ENCODE data around the gene STUB1. TPM values are rescaled to one million over a fixed set of nuclear protein-coding genes. Genes with fewer than 3 reads are reported as not detected.

STUB1 gene
- total RNA-seq, 1 donor from 2014 or later, result 124 TPM

DNA sequence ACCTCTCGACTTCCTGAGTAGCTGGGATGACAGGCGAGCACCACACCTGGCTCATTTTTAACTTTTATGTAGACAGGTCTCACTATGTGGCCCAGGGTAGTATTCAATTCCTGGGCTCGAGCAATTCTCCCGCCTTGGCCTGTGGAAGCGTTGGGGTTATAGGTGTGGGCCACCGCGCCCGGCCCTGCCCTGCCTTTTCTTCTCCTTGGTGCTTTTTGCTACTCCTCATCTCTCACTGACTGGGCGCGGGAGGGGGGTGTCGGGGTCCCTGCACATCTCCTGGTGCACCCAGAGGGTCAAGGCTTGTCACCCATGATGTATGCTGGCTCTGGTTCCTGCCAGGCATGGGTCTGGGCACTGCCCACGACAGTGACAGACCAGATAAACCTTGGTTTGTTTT is 35.7 kb upstream of the STUB1 start:
- DNase-seq (ENCODE audit: extremely low spot score in 2 of 2), result no peak
- H3K9me3 ChIP-seq, result no peaks in the 10 kb centered on the region
- H3K36me3 ChIP-seq, result no peaks in the 10 kb centered on the region
- H3K27ac ChIP-seq, result no peak overlapping the region
- TF ChIP-seq POLR2A (IDR thresholded peaks at IDR 0.05), result no peak
- TF ChIP-seq, protein P1, sequence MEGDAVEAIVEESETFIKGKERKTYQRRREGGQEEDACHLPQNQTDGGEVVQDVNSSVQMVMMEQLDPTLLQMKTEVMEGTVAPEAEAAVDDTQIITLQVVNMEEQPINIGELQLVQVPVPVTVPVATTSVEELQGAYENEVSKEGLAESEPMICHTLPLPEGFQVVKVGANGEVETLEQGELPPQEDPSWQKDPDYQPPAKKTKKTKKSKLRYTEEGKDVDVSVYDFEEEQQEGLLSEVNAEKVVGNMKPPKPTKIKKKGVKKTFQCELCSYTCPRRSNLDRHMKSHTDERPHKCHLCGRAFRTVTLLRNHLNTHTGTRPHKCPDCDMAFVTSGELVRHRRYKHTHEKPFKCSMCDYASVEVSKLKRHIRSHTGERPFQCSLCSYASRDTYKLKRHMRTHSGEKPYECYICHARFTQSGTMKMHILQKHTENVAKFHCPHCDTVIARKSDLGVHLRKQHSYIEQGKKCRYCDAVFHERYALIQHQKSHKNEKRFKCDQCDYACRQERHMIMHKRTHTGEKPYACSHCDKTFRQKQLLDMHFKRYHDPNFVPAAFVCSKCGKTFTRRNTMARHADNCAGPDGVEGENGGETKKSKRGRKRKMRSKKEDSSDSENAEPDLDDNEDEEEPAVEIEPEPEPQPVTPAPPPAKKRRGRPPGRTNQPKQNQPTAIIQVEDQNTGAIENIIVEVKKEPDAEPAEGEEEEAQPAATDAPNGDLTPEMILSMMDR (IDR thresholded peaks at IDR 0.05), result no peak
- no peak for TF ChIP-seq POLR2AphosphoS5 (IDR thresholded peaks at IDR 0.05; ENCODE audit: insufficient read depth in 1 of 2, low read depth in 1 of 2)
- H3K27me3 ChIP-seq, result no peaks in the 10 kb centered on the region
- peaks cover 63% of the 10 kb centered on the region for H3K4me1 ChIP-seq
- intact Hi-C loops (cut with DNase I), result loop anchor here (10.0 kb wide), 1 partner anchor 260 kb away; the partner anchor contains the start of gene PGAP6
- no peak overlapping the region for H3K4me3 ChIP-seq

DNA sequence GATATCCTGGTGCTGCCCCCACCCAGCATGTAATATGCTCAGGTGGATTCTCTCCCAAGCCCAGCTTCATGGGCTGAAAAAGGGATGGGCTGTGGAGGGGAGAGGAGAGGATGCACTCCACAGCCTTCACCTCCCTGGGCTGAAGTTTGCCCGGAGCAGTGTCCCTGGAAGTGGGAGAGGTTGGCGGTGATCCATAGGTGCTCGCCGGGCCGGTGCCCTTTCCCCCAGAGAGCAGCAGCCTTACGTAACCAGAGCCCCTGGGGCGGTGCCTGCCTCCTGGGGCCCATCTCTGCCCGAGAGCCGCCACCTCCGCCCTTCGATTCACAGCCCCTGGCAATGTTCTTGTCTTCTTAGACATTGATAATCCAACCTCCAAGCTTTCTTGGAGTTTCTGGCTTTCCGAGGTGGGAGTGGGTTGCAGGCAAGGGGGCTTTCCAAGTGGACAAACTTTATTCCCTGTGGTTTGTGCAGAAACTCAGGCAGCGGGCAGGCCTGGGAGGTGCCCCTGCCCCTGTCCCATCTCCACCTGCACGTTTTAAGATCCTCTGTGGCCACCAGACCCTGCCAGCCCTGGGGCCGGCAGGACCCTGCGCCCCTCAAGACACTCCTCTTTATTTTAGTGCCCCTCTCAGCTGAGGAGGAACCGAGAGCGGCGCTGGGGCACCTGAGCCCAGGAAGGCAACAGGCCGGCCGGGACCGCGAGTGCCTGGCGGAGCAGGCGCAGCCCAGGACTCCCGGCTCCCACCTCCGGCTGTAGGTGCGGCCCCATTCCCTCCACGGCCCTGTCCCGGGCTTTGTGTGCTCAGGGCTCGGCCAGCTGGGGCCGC is 34.1 kb upstream of the STUB1 start:
- peaks cover 66% of the 10 kb centered on the region for H3K4me1 ChIP-seq
- H3K27me3 ChIP-seq, result no peaks in the 10 kb centered on the region
- no peak overlapping the region for H3K4me3 ChIP-seq
- no peaks in the 10 kb centered on the region for H3K36me3 ChIP-seq
- intact Hi-C loops (cut with DNase I), result loop anchor here (10.0 kb wide), 1 partner anchor 261 kb away; the partner anchor contains the start of gene PGAP6
- H3K9me3 ChIP-seq, result no peaks in the 10 kb centered on the region
- TF ChIP-seq, protein P1 (IDR thresholded peaks at IDR 0.05), result no peak
- TF ChIP-seq POLR2AphosphoS5 (IDR thresholded peaks at IDR 0.05; ENCODE audit: insufficient read depth in 1 of 2, low read depth in 1 of 2), result no peak
- no peak for TF ChIP-seq POLR2A (IDR thresholded peaks at IDR 0.05)
- no peak for DNase-seq (ENCODE audit: extremely low spot score in 2 of 2)
- no peak overlapping the region for H3K27ac ChIP-seq

DNA sequence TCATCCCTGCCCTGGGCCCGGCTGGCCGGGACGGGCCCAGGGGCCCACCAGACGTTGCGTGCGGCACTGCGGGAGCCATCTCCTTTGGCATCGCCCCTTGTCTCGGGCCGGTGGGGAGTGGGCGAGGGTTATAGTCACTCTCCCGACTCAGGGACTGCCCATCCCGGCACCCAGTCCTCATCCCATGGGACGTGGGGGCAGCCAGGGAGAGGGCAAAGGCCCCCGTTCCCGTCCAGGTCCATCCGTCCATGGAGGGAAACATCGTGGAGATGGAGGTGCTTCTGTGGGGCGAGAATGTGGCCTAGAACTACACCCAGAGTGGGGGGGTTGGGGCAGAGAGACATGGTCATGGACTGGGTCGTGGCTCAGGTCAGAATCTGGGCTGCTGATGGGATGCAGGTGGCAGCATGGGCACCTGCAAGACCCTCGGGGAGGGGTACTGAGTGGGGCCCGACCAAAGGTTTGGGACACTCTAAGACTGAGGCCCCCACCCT is 33.5 kb upstream of the STUB1 start:
- Histone ChIP-seq H3K9me3 (no peaks in the 10 kb centered on the region), H3K4me1 (peaks cover 60% of the 10 kb centered on the region), H3K4me3 (no peak overlapping the region), H3K27ac (no peak overlapping the region), H3K36me3 (no peaks in the 10 kb centered on the region), H3K27me3 (no peaks in the 10 kb centered on the region)
- intact Hi-C loops (cut with DNase I), result loop anchor here (10.0 kb wide), 1 partner anchor 262 kb away; the partner anchor contains the start of gene PGAP6
- DNase-seq (ENCODE audit: extremely low spot score in 2 of 2), result no peak
- TF ChIP-seq POLR2A (IDR thresholded peaks at IDR 0.05), result no peak
- TF ChIP-seq POLR2AphosphoS5 (IDR thresholded peaks at IDR 0.05; ENCODE audit: insufficient read depth in 1 of 2, low read depth in 1 of 2), result no peak
- TF ChIP-seq, protein P1 (IDR thresholded peaks at IDR 0.05), result no peak

DNA sequence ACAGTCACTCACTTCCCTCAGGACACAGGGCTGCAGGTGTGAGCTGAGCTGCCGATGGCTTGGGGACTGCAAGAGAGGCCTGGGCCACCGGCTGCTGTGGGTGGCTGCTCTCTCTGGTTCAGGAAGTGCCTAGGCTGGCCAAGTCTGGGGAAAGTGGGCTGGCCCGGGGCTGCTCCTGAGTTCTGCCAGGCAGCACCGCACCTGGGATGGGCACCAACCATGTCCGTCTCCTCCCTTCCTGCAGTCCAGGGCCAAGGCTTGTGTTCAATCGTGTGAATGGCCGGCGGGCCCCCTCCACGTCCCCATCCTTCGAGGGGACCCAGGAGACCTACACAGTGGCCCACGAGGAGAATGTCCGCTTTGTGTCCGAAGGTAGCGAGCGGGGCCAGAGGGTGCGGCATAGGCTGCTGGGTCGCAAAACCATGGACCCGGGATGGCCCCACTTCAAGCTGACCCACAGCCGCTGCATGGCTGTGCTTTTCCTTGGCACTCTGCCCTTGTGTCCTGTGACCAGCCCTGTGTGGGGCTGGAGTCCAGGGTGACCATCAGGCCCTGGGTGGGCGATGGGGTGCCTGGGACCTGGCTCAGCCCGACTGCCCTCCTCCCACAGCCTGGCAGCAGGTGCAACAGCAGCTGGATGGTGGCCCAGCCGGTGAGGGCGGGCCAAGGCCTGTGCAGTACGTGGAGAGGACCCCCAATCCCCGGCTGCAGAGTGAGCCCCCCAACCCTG is 32.9 kb upstream of the STUB1 start:
- Histone ChIP-seq H3K9me3 (no peaks in the 10 kb centered on the region), H3K27me3 (no peaks in the 10 kb centered on the region), H3K4me3 (no peak overlapping the region), H3K27ac (no peak overlapping the region), H3K36me3 (no peaks in the 10 kb centered on the region), H3K4me1 (peaks cover 59% of the 10 kb centered on the region)
- no peak for TF ChIP-seq POLR2AphosphoS5 (IDR thresholded peaks at IDR 0.05; ENCODE audit: insufficient read depth in 1 of 2, low read depth in 1 of 2)
- TF ChIP-seq POLR2A (IDR thresholded peaks at IDR 0.05), result no peak
- TF ChIP-seq, protein P1 (IDR thresholded peaks at IDR 0.05), result no peak
- intact Hi-C loops (cut with DNase I), result loop anchor here (10.0 kb wide), 1 partner anchor 263 kb away; the partner anchor contains the start of gene PGAP6
- no peak for DNase-seq (ENCODE audit: extremely low spot score in 2 of 2)

Measured in vagina (tissue), 2 donors.